ENCODE data around the gene CDK18.

The CDK18 gene

GRCh38 chr1:205531191-205532025 is 26.9 kb downstream of the CDK18 start:
- H3K9ac ChIP-seq (ENCODE audit: insufficient read length, low read depth) = no peak overlapping the region
- peaks cover 37% of the 10 kb centered on the region for H3K36me3 ChIP-seq (ENCODE audit: insufficient read depth, insufficient read length, low read length)
- no peak for DNase-seq (ENCODE audit: low read depth, low spot score)
- no peak for TF ChIP-seq SUZ12 (IDR thresholded peaks at IDR 0.05; ENCODE audit: extremely low read depth, insufficient read depth, insufficient read length)
- no peak for TF ChIP-seq ZNF274 (IDR thresholded peaks at IDR 0.05; ENCODE audit: low read depth, low read length)
- TF ChIP-seq YY1 (IDR thresholded peaks at IDR 0.05; ENCODE audit: insufficient read depth, insufficient read length) = no peak
- no peaks in the 10 kb centered on the region for H3K9me3 ChIP-seq (ENCODE audit: insufficient read depth, low read length)
- H3K4me1 ChIP-seq (ENCODE audit: insufficient read depth, insufficient read length) = peaks cover 23% of the 10 kb centered on the region
- no peak overlapping the region for H3K4me3 ChIP-seq (ENCODE audit: insufficient read length, low read depth)
- peaks cover 11% of the 10 kb centered on the region for H3K27me3 ChIP-seq (ENCODE audit: insufficient read depth, insufficient read length)

GRCh38 chr1:205532026-205532898 is 27.8 kb downstream of the CDK18 start:
- Histone ChIP-seq H3K4me1 (ENCODE audit: insufficient read depth, insufficient read length) (peaks cover 23% of the 10 kb centered on the region), H3K4me3 (ENCODE audit: insufficient read length, low read depth) (no peak overlapping the region), H3K36me3 (ENCODE audit: insufficient read depth, insufficient read length, low read length) (peaks cover 37% of the 10 kb centered on the region), H3K9me3 (ENCODE audit: insufficient read depth, low read length) (no peaks in the 10 kb centered on the region), H3K9ac (ENCODE audit: insufficient read length, low read depth) (no peak overlapping the region), H3K27me3 (ENCODE audit: insufficient read depth, insufficient read length) (peaks cover 18% of the 10 kb centered on the region)
- TF ChIP-seq SUZ12 (IDR thresholded peaks at IDR 0.05; ENCODE audit: extremely low read depth, insufficient read depth, insufficient read length) (no peak), YY1 (IDR thresholded peaks at IDR 0.05; ENCODE audit: insufficient read depth, insufficient read length) (no peak), ZNF274 (IDR thresholded peaks at IDR 0.05; ENCODE audit: low read depth, low read length) (no peak)
- DNase-seq (ENCODE audit: low read depth, low spot score) = no peak

GRCh38 chr1:205532996-205533735 is 28.7 kb downstream of the CDK18 start:
- Histone ChIP-seq H3K9me3 (ENCODE audit: insufficient read depth, low read length) (no peaks in the 10 kb centered on the region), H3K4me3 (ENCODE audit: insufficient read length, low read depth) (no peak overlapping the region), H3K9ac (ENCODE audit: insufficient read length, low read depth) (no peak overlapping the region), H3K36me3 (ENCODE audit: insufficient read depth, insufficient read length, low read length) (peaks cover 31% of the 10 kb centered on the region), H3K27me3 (ENCODE audit: insufficient read depth, insufficient read length) (peaks cover 18% of the 10 kb centered on the region), H3K4me1 (ENCODE audit: insufficient read depth, insufficient read length) (peaks cover 21% of the 10 kb centered on the region)
- TF ChIP-seq SUZ12 (IDR thresholded peaks at IDR 0.05; ENCODE audit: extremely low read depth, insufficient read depth, insufficient read length) (no peak), ZNF274 (IDR thresholded peaks at IDR 0.05; ENCODE audit: low read depth, low read length) (no peak), YY1 (IDR thresholded peaks at IDR 0.05; ENCODE audit: insufficient read depth, insufficient read length) (no peak)
- no peak for DNase-seq (ENCODE audit: low read depth, low spot score)

- TF ChIP-seq YY1 (IDR thresholded peaks at IDR 0.05; ENCODE audit: insufficient read depth, insufficient read length) = no peak
- TF ChIP-seq SUZ12 (IDR thresholded peaks at IDR 0.05; ENCODE audit: extremely low read depth, insufficient read depth, insufficient read length) = no peak
- no peak for TF ChIP-seq ZNF274 (IDR thresholded peaks at IDR 0.05; ENCODE audit: low read depth, low read length)
- Histone ChIP-seq H3K27me3 (ENCODE audit: insufficient read depth, insufficient read length) (peaks cover 18% of the 10 kb centered on the region), H3K36me3 (ENCODE audit: insufficient read depth, insufficient read length, low read length) (peaks cover 31% of the 10 kb centered on the region), H3K4me1 (ENCODE audit: insufficient read depth, insufficient read length) (peaks cover 19% of the 10 kb centered on the region), H3K9ac (ENCODE audit: insufficient read length, low read depth) (no peak overlapping the region), H3K4me3 (ENCODE audit: insufficient read length, low read depth) (no peak overlapping the region), H3K9me3 (ENCODE audit: insufficient read depth, low read length) (no peaks in the 10 kb centered on the region)
- DNase-seq (ENCODE audit: low read depth, low spot score) = no peak
Observed at GRCh38 chr1:205533748-205534443, 29.4 kb downstream of the CDK18 start.

GRCh38 chr1:205534444-205534985 is 30.0 kb downstream of the CDK18 start:
- Histone ChIP-seq H3K27me3 (ENCODE audit: insufficient read depth, insufficient read length) (peaks cover 19% of the 10 kb centered on the region), H3K4me3 (ENCODE audit: insufficient read length, low read depth) (no peak overlapping the region), H3K36me3 (ENCODE audit: insufficient read depth, insufficient read length, low read length) (peaks cover 28% of the 10 kb centered on the region), H3K9me3 (ENCODE audit: insufficient read depth, low read length) (no peaks in the 10 kb centered on the region), H3K4me1 (ENCODE audit: insufficient read depth, insufficient read length) (peaks cover 14% of the 10 kb centered on the region), H3K9ac (ENCODE audit: insufficient read length, low read depth) (no peak overlapping the region)
- no peak for DNase-seq (ENCODE audit: low read depth, low spot score)
- TF ChIP-seq ZNF274 (IDR thresholded peaks at IDR 0.05; ENCODE audit: low read depth, low read length) (no peak), YY1 (IDR thresholded peaks at IDR 0.05; ENCODE audit: insufficient read depth, insufficient read length) (no peak), SUZ12 (IDR thresholded peaks at IDR 0.05; ENCODE audit: extremely low read depth, insufficient read depth, insufficient read length) (no peak)

- Histone ChIP-seq H3K9me3 (ENCODE audit: insufficient read depth, low read length) (no peaks in the 10 kb centered on the region), H3K9ac (ENCODE audit: insufficient read length, low read depth) (no peak overlapping the region), H3K27me3 (ENCODE audit: insufficient read depth, insufficient read length) (peaks cover 19% of the 10 kb centered on the region), H3K4me1 (ENCODE audit: insufficient read depth, insufficient read length) (peaks cover 13% of the 10 kb centered on the region), H3K36me3 (ENCODE audit: insufficient read depth, insufficient read length, low read length) (peaks cover 23% of the 10 kb centered on the region), H3K4me3 (ENCODE audit: insufficient read length, low read depth) (no peak overlapping the region)
- TF ChIP-seq ZNF274 (IDR thresholded peaks at IDR 0.05; ENCODE audit: low read depth, low read length) (no peak), SUZ12 (IDR thresholded peaks at IDR 0.05; ENCODE audit: extremely low read depth, insufficient read depth, insufficient read length) (no peak), YY1 (IDR thresholded peaks at IDR 0.05; ENCODE audit: insufficient read depth, insufficient read length) (no peak)
- no peak for DNase-seq (ENCODE audit: low read depth, low spot score)
Observed at GRCh38 chr1:205535096-205535495, 30.6 kb downstream of the CDK18 start.

Measured in NT2/D1 (cell line).